ENCODE results near the gene SMC1B.

- TF ChIP-seq CTCF (IDR thresholded peaks at IDR 0.05) (no peak), POLR2A (IDR thresholded peaks at IDR 0.05) (no peak)
Measured at GRCh38 chr22:45376009-45376408, 37.4 kb downstream of the SMC1B start.

All from breast epithelium (tissue), 3 donors.